Prostate gland (tissue), 2 donors: ENCODE results near the gene COL4A1. TPM values are rescaled to one million over a fixed set of nuclear protein-coding genes. Genes with fewer than 3 reads are reported as not detected.

ENCODE experiments used
- DNase-seq: peaks from one replicate; pipeline ENCODE4 v3.0.0-alpha.2; 2019; ENCODE audit warnings: low spot score
- H3K27ac ChIP-seq, 2 donors: fragments of 200-600 bp; sonication (generic); 2 replicates each; pipeline ENCODE4 v1.5.1; 2017 to 2019
- H3K27me3 ChIP-seq: fragments of 200-600 bp; sonication (generic); replicated peaks from 2 replicates; pipeline ENCODE4 v1.5.1; 2019; ENCODE audit not compliant: insufficient read depth
- H3K36me3 ChIP-seq, 2 donors: fragments of 200-600 bp; sonication (generic); 1 replicate in 1 of 2; 2 replicates in 1 of 2; pipeline versions ENCODE4 v1.5.1 to v1.8.1; 2017 to 2019
- H3K4me1 ChIP-seq: fragments of 200-600 bp; sonication (generic); replicated peaks from 2 replicates; pipeline ENCODE4 v1.5.1; 2019
- H3K4me3 ChIP-seq, 2 donors: fragments of 200-600 bp; sonication (generic); 2 replicates each; pipeline ENCODE4 v1.5.1; 2017 to 2019
- H3K9me3 ChIP-seq: fragments of 200-600 bp; sonication (generic); 2 replicates; pipeline ENCODE4 v1.5.1; 2017
- POLR2A ChIP-seq: fragments of 450-650 bp; IDR thresholded peaks from one replicate; pipeline ENCODE4 v1.6.1; 2016; ENCODE audit warnings: antibody characterized with exemption, mild to moderate bottlenecking
- POLR2AphosphoS5 ChIP-seq: sonication (generic); formaldehyde crosslinking; IDR thresholded peaks from one replicate; pipeline ENCODE4 v1.6.1; 2017; ENCODE audit warnings: antibody characterized with exemption
- WGBS: methylation state at CpG from one replicate; pipeline ENCODE4 v1.1.5; 2018; 5-methylcytosine and 5-hydroxymethylcytosine counted together
- intact Hi-C: fragments of 100-400 bp; cut with DNase I; formaldehyde crosslinking; loops from one replicate; pipeline ENCODE4 v1.14.2; 2022
- total RNA-seq, 2 donors: library from RNA; depleted of rRNA; stranded (reverse); fragments of >200 nt; gene quantifications; one replicate each; pipeline ENCODE4 v1.1.0, GENCODE V29; 2016
- TF ChIP-seq, protein P1 (sequence below), 4 experiments: fragments of 200-600 bp in 2 of 4; fragments of 450-650 bp in 2 of 4; sonication (generic) in 2 of 4; IDR thresholded peaks; 1 replicate in 3 of 4; 2 replicates in 1 of 4; pipeline ENCODE4 v1.5.1; 2016 to 2019; ENCODE audit warnings: antibody characterized with exemption in 4 of 4, mild to moderate bottlenecking in 2 of 4, moderate library complexity in 2 of 4

COL4A1 gene
- total RNA-seq, 2 donors from 2014 or later, result 37.3 to 132 TPM

DNA sequence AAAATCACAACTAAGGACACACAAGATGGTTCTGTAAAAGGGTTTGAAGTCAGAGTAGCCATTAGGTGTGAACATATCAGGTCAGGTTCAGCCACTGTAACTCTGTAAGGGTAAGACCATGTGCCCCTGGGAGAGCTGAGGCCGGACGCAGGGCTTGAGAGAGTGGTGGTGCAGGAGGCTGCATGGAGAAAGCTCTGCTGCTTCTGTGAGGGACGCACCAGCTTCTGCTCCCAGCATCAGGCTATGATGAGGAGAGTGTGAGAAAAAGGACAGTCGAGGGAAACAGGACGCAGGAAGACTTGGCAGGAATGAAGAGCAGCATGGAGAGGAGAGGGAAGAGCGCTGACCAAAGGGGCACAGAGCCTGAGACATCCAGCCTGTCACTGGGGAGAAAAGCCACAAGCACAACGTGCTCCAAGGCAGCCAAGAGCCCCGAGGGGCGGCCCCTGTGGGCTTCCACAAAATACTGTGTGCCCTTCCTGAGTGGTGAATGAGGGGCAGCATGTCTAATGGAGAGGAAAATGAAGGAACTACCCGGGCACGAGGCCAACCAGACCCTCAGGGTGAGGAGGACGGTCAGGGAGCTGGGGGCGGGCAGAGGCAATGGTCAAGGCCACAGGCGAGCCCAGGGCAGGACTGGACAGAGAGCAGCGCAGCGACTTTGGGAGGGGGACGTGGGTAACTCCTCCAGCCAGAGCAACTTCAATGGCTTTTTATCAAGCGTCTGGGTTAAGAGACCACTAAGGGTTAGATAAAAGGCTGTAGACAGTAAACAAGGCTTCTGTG lies 107.7 kb downstream of the COL4A1 start:
- no peaks in the 10 kb centered on the region for H3K27me3 ChIP-seq
- WGBS, result 79% methylated on average over 18 of the region's 18 CpGs
- no peaks in the 10 kb centered on the region for H3K9me3 ChIP-seq
- no peaks in the 10 kb centered on the region for H3K4me1 ChIP-seq
- DNase-seq, result no peak
- no peak for TF ChIP-seq POLR2A
- no peak for TF ChIP-seq POLR2AphosphoS5
- TF ChIP-seq, protein P1, sequence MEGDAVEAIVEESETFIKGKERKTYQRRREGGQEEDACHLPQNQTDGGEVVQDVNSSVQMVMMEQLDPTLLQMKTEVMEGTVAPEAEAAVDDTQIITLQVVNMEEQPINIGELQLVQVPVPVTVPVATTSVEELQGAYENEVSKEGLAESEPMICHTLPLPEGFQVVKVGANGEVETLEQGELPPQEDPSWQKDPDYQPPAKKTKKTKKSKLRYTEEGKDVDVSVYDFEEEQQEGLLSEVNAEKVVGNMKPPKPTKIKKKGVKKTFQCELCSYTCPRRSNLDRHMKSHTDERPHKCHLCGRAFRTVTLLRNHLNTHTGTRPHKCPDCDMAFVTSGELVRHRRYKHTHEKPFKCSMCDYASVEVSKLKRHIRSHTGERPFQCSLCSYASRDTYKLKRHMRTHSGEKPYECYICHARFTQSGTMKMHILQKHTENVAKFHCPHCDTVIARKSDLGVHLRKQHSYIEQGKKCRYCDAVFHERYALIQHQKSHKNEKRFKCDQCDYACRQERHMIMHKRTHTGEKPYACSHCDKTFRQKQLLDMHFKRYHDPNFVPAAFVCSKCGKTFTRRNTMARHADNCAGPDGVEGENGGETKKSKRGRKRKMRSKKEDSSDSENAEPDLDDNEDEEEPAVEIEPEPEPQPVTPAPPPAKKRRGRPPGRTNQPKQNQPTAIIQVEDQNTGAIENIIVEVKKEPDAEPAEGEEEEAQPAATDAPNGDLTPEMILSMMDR (IDR thresholded peaks at IDR 0.05), result no peak
- no peaks in the 10 kb centered on the region for H3K36me3 ChIP-seq
- intact Hi-C loops, result no loop called here
- no peak overlapping the region for H3K27ac ChIP-seq
- H3K4me3 ChIP-seq, result no peak overlapping the region

GRCh38 chr13:110197471-110197870 lies 109.5 kb downstream of the COL4A1 start:
- Histone ChIP-seq H3K9me3 (no peaks in the 10 kb centered on the region), H3K27ac (no peak overlapping the region), H3K4me1 (no peaks in the 10 kb centered on the region), H3K4me3 (no peak overlapping the region), H3K27me3 (no peaks in the 10 kb centered on the region), H3K36me3 (no peaks in the 10 kb centered on the region)
- intact Hi-C loops, result no loop called here
- DNase-seq, result no peak
- TF ChIP-seq POLR2AphosphoS5, result no peak
- TF ChIP-seq, protein P1 (IDR thresholded peaks at IDR 0.05), result no peak
- TF ChIP-seq POLR2A, result no peak
- 48% methylated on average over 4 of the region's 4 CpGs for WGBS

DNA sequence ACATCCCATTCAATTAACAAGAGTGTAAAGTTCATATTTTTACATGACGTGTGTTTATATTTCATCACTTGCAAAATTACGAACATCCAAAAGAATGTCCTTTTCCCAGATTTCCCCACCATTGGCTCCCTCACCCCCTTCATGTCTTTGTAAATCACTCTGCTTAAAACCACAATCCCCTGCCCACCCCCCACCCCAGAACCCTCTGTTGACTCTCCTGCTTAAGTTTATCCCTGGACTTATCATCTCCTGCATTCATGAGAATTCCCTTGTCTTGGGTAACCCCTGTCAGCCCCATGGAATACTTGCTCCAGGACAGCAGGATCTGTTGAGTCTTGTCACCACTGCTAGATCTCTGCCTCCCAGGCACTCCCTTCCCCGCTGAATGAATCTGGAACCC lies 109.9 kb downstream of the COL4A1 start:
- no peaks in the 10 kb centered on the region for H3K36me3 ChIP-seq
- TF ChIP-seq, protein P1 (IDR thresholded peaks at IDR 0.05), result no peak
- TF ChIP-seq POLR2A (no peak), POLR2AphosphoS5 (no peak)

DNA sequence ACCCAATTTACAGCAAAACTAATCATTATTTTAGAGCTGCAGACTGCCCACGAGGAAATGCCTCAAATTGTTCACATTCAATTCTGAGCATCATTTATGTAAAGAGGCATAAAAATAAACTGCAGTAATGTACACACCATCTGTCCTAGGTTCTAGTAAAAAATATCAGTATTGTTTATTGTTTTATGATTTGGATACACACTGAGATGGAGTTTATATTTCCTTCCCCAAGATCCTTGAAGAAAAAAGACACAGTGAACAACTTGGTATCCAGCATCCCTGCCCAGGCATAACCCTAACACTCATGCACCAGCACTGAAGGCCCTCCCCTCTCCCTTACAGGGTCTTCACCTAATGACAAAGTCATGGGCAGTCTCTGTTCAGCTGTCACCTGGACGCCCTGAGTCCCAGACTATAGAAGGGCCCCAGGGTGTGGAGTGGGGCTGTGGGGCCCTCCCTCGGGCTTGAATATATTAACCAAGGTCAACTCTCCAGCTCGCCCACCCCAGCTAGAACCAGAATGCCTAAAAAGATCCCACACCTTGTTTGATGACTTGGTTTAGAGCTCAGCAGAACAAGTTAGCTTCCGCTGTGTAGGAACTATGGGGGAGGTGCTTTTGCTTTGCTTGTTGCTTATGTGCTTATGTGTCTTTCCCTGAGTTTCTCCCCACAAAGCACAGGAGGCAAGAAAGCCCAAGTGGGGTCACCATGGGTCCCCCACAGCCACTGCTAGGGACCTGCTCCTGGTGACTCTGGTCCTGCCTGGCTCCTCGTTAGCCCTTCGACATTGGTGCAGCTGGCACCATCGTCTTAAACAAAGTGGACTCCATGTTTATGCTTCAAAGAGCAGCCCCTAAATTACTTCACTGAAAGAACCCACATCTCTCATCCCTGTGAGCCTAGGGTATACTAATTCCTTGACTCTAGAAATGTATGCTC lies 111.1 kb downstream of the COL4A1 start:
- no peaks in the 10 kb centered on the region for H3K27me3 ChIP-seq
- no peak overlapping the region for H3K27ac ChIP-seq
- WGBS, result 73% methylated on average over 8 of the region's 8 CpGs
- H3K4me3 ChIP-seq, result no peak overlapping the region
- DNase-seq, result no peak
- intact Hi-C loops, result no loop called here
- no peaks in the 10 kb centered on the region for H3K9me3 ChIP-seq
- no peaks in the 10 kb centered on the region for H3K4me1 ChIP-seq
- H3K36me3 ChIP-seq, result no peaks in the 10 kb centered on the region
- TF ChIP-seq POLR2AphosphoS5 (no peak), POLR2A (no peak)
- TF ChIP-seq, protein P1 (IDR thresholded peaks at IDR 0.05), result no peak

More for the DNA sequence above, 109.9 kb downstream of the COL4A1 start:
- Histone ChIP-seq H3K4me1 (no peaks in the 10 kb centered on the region), H3K9me3 (no peaks in the 10 kb centered on the region), H3K27me3 (no peaks in the 10 kb centered on the region), H3K27ac (no peak overlapping the region), H3K4me3 (no peak overlapping the region)
- no peak for DNase-seq
- 73% methylated on average over 3 of the region's 3 CpGs for WGBS
- intact Hi-C loops, result no loop called here
